OCI-LY3 (cell line): ENCODE measurements around the gene RELCH.

Experiments used
- CTCF ChIP-seq: fragments of 200-600, 300-600 bp; sonication (generic); IDR thresholded peaks from 2 replicates; pipeline ENCODE4 v1.5.1; 2014; ENCODE audit warnings: antibody characterized with exemption, low read length, low read depth
- EZH2phosphoT487 ChIP-seq: fragments of 200-600 bp; shearing (Covaris generic); IDR thresholded peaks from 2 replicates; pipeline ENCODE4 v1.6.1; 2018; ENCODE audit warnings: antibody characterized with exemption, mixed run types, low read depth

- TF ChIP-seq CTCF = no peak
- TF ChIP-seq EZH2phosphoT487 = no peak
These were observed 48.4 kb upstream of the RELCH start for GRCh38 chr18:62138461-62139235.
